PFSK-1 (cell line): ENCODE results near the gene HGS.
A peak's percentile ranks its signal among the peaks of the same experiment; 100 is the strongest.

Experiments
- FOXP2 ChIP-seq: optimal IDR thresholded peaks from 2 replicates; pipeline ENCODE3; 2011; ENCODE audit warnings: borderline replicate concordance, control low read depth, inconsistent platforms; ENCODE audit not compliant: insufficient read depth; ENCODE audit errors: extremely low read length, extremely low read depth
- POLR2AphosphoS5 ChIP-seq: IDR thresholded peaks from 2 replicates; pipeline ENCODE4 v1.6.1; 2012; ENCODE audit warnings: low read depth, mild to moderate bottlenecking, control low read depth, low read length, moderate library complexity
- REST ChIP-seq, 2 experiments: IDR thresholded peaks; 2 replicates each; pipeline versions ENCODE4 v1.6.1 to v1.8.0; 2011 to 2012; ENCODE audit warnings: low read depth in 2 of 2, low read length in 2 of 2, control low read depth in 1 of 2, inconsistent platforms in 1 of 2, mild to moderate bottlenecking in 1 of 2, moderate library complexity in 1 of 2; ENCODE audit not compliant: insufficient read depth in 1 of 2
- SIN3A ChIP-seq: IDR thresholded peaks from 2 replicates; pipeline ENCODE4 v1.6.1; 2012; ENCODE audit warnings: mild to moderate bottlenecking, low read length, moderate library complexity, borderline replicate concordance; ENCODE audit not compliant: insufficient read depth
- TAF1 ChIP-seq: IDR thresholded peaks from 2 replicates; pipeline ENCODE4 v1.6.1; 2012; ENCODE audit warnings: low read length, control low read depth, borderline replicate concordance; ENCODE audit not compliant: insufficient read depth

HGS gene

GRCh38 chr17:81680150-81680549 lies 3.7 kb upstream of the HGS start:
- no peak for TF ChIP-seq TAF1
- no peak for TF ChIP-seq FOXP2
- TF ChIP-seq SIN3A: no peak
- TF ChIP-seq REST (IDR thresholded peaks at IDR 0.05; ENCODE audit: insufficient read depth in 1 of 2, low read depth in 2 of 2, low read length in 2 of 2): no peak
- TF ChIP-seq POLR2AphosphoS5: no peak

GRCh38 chr17:81681672-81682071 lies 2.1 kb upstream of the HGS start:
- TF ChIP-seq SIN3A (no peak), FOXP2 (no peak), POLR2AphosphoS5 (no peak), TAF1 (no peak), REST (IDR thresholded peaks at IDR 0.05; ENCODE audit: insufficient read depth in 1 of 2, low read depth in 2 of 2, low read length in 2 of 2) (no peak)

GRCh38 chr17:81682565-81683207 lies 1.1 kb upstream of the HGS start:
- TF ChIP-seq POLR2AphosphoS5 (no peak), SIN3A (no peak), FOXP2 (no peak)

- peak; percentile 3; the same call in 1 of the 2 replicates for TF ChIP-seq TAF1
- no peak for TF ChIP-seq REST (IDR thresholded peaks at IDR 0.05; ENCODE audit: insufficient read depth in 1 of 2, low read depth in 2 of 2, low read length in 2 of 2)
- TF ChIP-seq POLR2AphosphoS5: peak; percentile 5; the same call in 1 of the 2 replicates
- no peak for TF ChIP-seq FOXP2
- TF ChIP-seq SIN3A: no peak
Observed at GRCh38 chr17:81683208-81683583, 615 bp upstream of the HGS start.

- TF ChIP-seq FOXP2 (no peak), REST (IDR thresholded peaks at IDR 0.05; ENCODE audit: insufficient read depth in 1 of 2, low read depth in 2 of 2, low read length in 2 of 2) (no peak), TAF1 (no peak), POLR2AphosphoS5 (no peak), SIN3A (no peak)
Observed at GRCh38 chr17:81684442-81684911, 666 bp downstream of the HGS start.
